CD4-positive, alpha-beta T cell treated with Interleukin-17A for 1 hour (primary cell): ENCODE results near the gene PYDC1.
"Not testable (repeated sequence)": the region's sequence is repeated elsewhere in the genome, so short reads cannot be mapped to it uniquely, and the experiment has no call there.

ENCODE experiments used
- DNase-seq: peaks from one replicate; pipeline ENCODE4 v3.0.0-alpha.2; 2020

PYDC1 gene

DNA sequence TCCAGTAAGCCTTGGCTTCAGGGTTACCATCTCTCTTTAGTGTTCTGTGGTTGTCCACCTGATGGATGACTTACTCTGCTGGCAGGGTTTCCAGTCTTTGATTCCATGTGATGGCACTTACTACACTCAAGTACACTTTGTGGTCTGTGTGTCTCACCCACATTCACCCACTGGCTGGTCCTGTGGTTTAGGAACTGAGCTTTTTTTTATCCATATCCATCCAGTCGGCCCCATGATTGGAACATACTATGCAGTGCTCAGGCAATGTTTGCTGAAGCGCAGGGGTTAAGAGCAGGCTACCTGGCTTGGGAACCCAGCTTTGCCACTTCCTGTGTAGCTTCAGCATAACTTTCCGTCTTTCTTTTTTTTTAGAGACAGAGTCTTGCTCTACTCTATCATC is 39.8 kb downstream of the PYDC1 start:
- DNase-seq: peak; percentile 65

DNA sequence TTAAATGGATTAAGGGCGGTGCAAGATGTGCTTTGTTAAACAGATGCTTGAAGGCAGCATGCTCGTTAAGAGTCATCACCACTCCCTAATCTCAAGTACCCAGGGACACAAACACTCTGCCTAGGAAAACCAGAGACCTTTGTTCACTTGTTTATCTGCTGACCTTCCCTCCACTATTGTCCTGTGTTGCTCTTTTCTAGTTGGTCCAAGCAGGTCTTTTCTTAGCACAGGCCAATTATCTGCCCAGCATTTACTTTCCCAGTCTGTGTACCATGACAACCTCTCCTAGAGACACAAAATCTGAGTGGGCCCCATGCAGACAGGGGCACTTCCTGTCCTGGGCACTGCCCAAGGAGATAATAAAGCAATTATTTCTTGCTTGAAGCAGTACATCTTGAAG is 46.9 kb downstream of the PYDC1 start:
- not testable (repeated sequence) for DNase-seq

GRCh38 chr16:31168848-31169247 is 48.1 kb downstream of the PYDC1 start:
- no peak for DNase-seq

- no peak for DNase-seq
Observed at GRCh38 chr16:31167315-31167714, 49.6 kb downstream of the PYDC1 start.
